Activated CD8-positive, alpha-beta memory T cell treated with anti-CD3 and anti-CD28 coated beads, Interleukin-2, amount 50 U/mL, for 1 hour (primary cell): Measurements from ENCODE around the gene SHISA8.
A peak's percentile ranks its signal among the peaks of the same experiment; 100 is the strongest.

Experiments used
- DNase-seq: peaks from one replicate; pipeline ENCODE4 v3.0.0-alpha.2; 2020; ENCODE audit errors: extremely low read depth

SHISA8 gene

DNA sequence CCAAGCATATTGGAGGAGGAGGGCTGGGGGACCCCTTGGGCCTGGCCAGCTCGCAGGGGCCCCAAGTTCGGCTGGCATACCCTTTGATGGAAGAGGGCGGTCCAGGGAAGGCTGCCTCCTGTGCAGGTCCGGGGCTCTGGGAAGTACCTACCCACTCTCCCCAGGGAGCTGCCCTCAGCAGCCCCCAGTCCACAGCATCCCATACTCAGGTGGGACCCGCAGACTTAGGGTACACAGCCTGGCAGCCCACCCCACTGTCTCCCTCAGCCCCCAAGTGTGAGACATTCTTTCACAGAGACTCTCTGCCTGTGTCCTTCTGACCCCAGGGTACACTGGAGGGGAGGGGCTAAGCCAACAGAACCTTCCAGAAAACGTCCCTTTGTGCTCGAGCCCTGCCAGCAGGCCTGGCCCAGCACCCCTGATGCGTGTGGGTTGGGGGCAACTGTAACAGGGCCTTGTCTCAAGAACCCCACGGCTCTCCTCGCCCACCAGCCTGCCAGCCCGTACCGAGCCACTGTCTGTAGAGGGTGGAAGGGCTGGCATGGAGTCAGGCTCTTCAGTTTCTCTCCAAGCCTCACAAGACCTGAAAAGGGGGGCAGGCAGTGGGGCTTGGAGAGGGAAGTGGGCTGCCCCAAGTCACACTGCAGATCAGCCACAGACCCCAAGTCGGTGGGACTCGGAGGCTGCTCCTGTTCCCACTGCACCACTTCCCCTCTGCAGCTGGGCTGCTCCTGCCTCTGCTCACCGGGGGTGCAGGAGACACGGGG lies 18.7 kb upstream of the SHISA8 start:
- no peak for DNase-seq

DNA sequence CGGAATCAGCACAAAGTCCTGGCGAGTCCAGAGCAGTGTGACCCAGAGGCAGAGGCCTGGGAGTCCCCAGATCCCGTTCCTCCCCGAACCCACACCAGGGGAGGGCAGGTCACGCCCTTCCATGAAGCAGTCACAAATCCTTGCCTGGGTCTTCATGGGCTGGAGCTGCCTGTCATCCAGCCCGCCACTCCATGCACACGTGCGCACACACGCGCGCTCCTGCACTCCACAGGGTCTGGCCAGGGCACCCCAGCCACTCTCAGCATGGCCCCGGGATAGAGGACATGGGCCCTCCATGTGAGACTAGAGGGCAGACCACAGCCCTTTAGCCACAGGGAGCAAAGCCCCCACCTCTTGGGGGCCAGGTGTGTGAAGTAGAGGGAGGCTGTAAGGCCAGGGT lies 17.5 kb upstream of the SHISA8 start:
- DNase-seq, result no peak

GRCh38 chr22:41931701-41932269 lies 16.9 kb upstream of the SHISA8 start:
- DNase-seq, result no peak

- DNase-seq, result no peak
Measured at GRCh38 chr22:41929418-41929810, 14.5 kb upstream of the SHISA8 start.

- DNase-seq, result no peak
Measured at GRCh38 chr22:41928593-41929417, 13.9 kb upstream of the SHISA8 start.

DNA sequence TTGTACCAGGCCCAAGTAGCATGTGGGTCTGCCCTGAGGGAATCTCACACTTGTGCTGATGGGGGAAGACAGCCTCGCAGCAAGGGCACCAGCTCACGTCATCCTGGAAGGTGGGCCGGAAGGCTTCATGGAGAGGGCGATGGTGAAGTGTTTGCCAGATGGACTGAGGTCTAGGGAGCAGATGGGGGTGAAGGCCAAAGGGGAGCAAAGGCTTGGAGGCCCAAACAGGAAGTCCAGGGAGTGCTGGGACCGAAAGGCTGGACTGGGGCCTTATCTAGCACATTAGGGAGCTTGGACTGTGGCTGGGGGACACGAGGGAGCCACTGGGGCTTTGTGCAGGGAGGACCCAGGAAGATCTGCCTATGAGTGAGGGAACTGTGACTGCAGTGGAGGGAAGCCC lies 12.9 kb upstream of the SHISA8 start:
- no peak for DNase-seq

- peak; percentile 41 for DNase-seq
Measured at GRCh38 chr22:41925783-41926460, 11.0 kb upstream of the SHISA8 start.

- DNase-seq, result no peak
Measured at GRCh38 chr22:41923595-41924276, 8.9 kb upstream of the SHISA8 start.

- no peak for DNase-seq
Measured at GRCh38 chr22:41922940-41923594, 8.2 kb upstream of the SHISA8 start.

DNA sequence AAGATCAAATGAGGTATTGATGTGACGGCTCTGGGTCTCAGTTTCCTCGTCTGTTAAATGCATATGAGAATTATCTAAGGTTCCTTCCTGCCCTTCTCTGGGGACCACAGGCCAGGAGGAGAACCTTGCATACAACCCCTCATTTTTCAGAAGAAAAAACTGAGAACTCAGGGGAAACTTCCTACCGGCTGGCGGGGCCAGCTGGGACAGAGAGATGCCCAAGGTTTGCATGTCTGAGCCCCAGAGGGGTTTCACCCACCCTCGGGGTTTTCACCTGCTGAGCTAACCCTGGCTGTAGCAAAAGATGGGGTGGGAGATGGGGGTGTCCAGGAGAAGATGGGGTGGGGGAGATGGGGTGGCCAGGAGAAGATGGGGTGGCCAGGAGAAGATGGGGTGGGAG lies 7.5 kb upstream of the SHISA8 start:
- no peak for DNase-seq

- DNase-seq, result no peak
Measured at GRCh38 chr22:41920271-41920976, 5.5 kb upstream of the SHISA8 start.

GRCh38 chr22:41919357-41920224 lies 4.7 kb upstream of the SHISA8 start:
- DNase-seq, result no peak

- DNase-seq, result no peak
Measured at GRCh38 chr22:41917903-41918791, 3.3 kb upstream of the SHISA8 start.

DNA sequence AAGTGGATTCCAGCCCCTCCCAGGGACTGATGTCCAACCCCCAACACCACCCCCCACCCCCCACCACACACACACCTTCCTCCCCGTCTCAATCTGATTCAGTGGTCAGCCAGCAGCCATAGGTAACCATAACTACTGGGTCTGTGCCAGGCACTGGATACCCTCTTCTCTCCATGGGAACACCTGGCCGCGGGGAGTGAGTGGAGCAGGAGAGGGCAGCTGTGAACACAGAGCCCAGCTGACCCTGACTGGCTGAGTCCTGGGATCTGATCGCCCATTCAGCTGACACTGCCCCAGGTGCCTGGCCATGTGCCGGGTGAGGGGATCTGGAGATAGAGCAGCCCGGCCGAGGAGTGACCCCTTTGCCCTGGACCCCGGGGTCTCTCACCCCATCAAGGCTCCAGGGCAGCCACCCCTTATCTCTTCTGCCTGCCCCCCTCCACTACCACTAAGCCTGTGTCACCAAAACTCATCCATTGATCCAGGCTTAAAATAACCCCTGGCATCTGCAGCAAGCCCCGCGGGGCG lies 2.6 kb upstream of the SHISA8 start:
- no peak for DNase-seq

- no peak for DNase-seq
Measured at GRCh38 chr22:41916745-41917358, 2.0 kb upstream of the SHISA8 start.

- no peak for DNase-seq
Measured at GRCh38 chr22:41915786-41916493, 1.1 kb upstream of the SHISA8 start.

GRCh38 chr22:41914611-41915034 lies 251 bp downstream of the SHISA8 start:
- DNase-seq, result no peak
